Measurements from ENCODE around the gene MAIP1. TPM values are rescaled to one million over a fixed set of nuclear protein-coding genes. Genes with fewer than 3 reads are reported as not detected.
A peak's percentile ranks its signal among the peaks of the same experiment; 100 is the strongest.

Gene MAIP1
- total RNA-seq, 1 experiment from 2014 or later = 27.9 TPM

DNA sequence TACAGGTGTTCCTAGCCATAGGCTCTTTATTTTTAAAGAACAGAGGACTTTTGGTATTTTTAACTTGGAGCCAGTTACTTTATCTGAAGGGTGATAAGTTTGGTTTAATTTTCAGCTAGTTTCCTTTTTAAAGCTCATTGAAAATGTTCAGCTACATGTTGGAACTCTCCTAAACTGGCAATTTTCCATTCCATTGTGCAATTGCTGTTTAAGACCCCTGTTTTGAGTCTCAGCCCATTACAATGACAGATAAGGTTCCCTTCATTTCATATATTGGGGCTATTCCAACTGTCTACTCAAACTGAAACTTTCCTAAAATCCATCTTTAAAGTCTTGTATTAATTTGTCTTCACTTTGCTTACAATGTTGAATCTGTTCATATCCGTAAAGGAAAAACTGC, 11.6 kb downstream of the MAIP1 start:
- peaks cover 22% of the 10 kb centered on the region for H3K36me3 Mint-ChIP-seq (ENCODE audit: insufficient read depth, unreplicated experiment)
- no peaks in the 10 kb centered on the region for H3K27me3 Mint-ChIP-seq (ENCODE audit: unreplicated experiment)
- DNase-seq = no peak
- no peak overlapping the region for H3K4me3 Mint-ChIP-seq (ENCODE audit: low read depth, unreplicated experiment)
- CTCF ChIA-PET = no interaction called here
- no peak for TF ChIP-seq CTCF (IDR thresholded peaks at IDR 0.05; ENCODE audit: unreplicated experiment)
- no peaks in the 10 kb centered on the region for H3K9me3 Mint-ChIP-seq (ENCODE audit: low read depth, unreplicated experiment)
- BruUV-seq (replicated peaks) = no TSS peak
- no peaks in the 10 kb centered on the region for H3K4me1 Mint-ChIP-seq (ENCODE audit: low read depth, unreplicated experiment)
- H3K27ac Mint-ChIP-seq (ENCODE audit: unreplicated experiment) = no peak overlapping the region
- intact Hi-C loops (cut with micrococcal nuclease; ENCODE audit: unreplicated experiment) = no loop called here

- no peaks in the 10 kb centered on the region for H3K9me3 Mint-ChIP-seq (ENCODE audit: low read depth, unreplicated experiment)
- no peak overlapping the region for H3K4me3 Mint-ChIP-seq (ENCODE audit: low read depth, unreplicated experiment)
- H3K27me3 Mint-ChIP-seq (ENCODE audit: unreplicated experiment) = no peaks in the 10 kb centered on the region
- BruUV-seq (replicated peaks) = no TSS peak
- DNase-seq = no peak
- intact Hi-C loops (cut with micrococcal nuclease; ENCODE audit: unreplicated experiment) = loop anchor here (1.0 kb wide), 1 partner anchor 511 kb away; no protein-coding TSS in a partner anchor
- TF ChIP-seq CTCF (IDR thresholded peaks at IDR 0.05; ENCODE audit: unreplicated experiment) = no peak
- H3K36me3 Mint-ChIP-seq (ENCODE audit: insufficient read depth, unreplicated experiment) = peaks cover 22% of the 10 kb centered on the region
- no peak overlapping the region for H3K27ac Mint-ChIP-seq (ENCODE audit: unreplicated experiment)
- no peaks in the 10 kb centered on the region for H3K4me1 Mint-ChIP-seq (ENCODE audit: low read depth, unreplicated experiment)
- CTCF ChIA-PET = no interaction called here
Observed at GRCh38 chr2:199968126-199968525, 12.7 kb downstream of the MAIP1 start.

DNA sequence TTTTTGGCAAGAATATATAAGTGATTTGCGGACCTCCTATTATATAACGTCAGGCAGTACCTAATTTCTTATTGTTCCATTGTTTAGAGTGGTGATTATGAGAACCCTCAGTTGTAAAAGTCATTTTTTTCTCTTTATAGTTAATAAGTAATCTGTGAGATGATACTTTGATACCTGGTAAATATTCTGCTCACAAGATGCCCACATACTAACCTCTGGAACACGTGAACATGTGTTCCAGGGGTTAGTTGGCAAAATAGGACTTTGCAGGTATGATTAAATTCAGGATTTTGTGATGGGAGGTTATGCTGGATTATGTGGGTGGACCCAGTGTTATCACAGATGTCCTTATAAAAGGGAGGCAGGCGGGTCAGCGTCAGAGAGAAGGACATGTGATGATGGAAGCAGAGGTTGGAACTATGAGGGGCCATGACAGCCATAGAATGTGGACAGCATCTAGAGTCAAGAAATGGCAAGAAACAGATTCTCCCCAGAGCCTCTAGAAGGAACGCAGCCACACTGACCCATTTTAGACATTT, 16.8 kb downstream of the MAIP1 start:
- peaks cover 12% of the 10 kb centered on the region for H3K36me3 Mint-ChIP-seq (ENCODE audit: insufficient read depth, unreplicated experiment)
- no peak overlapping the region for H3K27ac Mint-ChIP-seq (ENCODE audit: unreplicated experiment)
- no peaks in the 10 kb centered on the region for H3K27me3 Mint-ChIP-seq (ENCODE audit: unreplicated experiment)
- peaks cover 5% of the 10 kb centered on the region for H3K9me3 Mint-ChIP-seq (ENCODE audit: low read depth, unreplicated experiment)
- DNase-seq = no peak
- peaks cover 32% of the 10 kb centered on the region for H3K4me1 Mint-ChIP-seq (ENCODE audit: low read depth, unreplicated experiment)
- no peak overlapping the region for H3K4me3 Mint-ChIP-seq (ENCODE audit: low read depth, unreplicated experiment)
- no TSS peak for BruUV-seq (replicated peaks)
- intact Hi-C loops (cut with micrococcal nuclease; ENCODE audit: unreplicated experiment) = loop anchor here (2.0 to 10.0 kb wide), 3 partner anchors 433 to 605 kb away; no protein-coding TSS in a partner anchor
- no peak for TF ChIP-seq CTCF (IDR thresholded peaks at IDR 0.05; ENCODE audit: unreplicated experiment)
- CTCF ChIA-PET = interaction anchor here (0.6 kb wide), 1 partner anchor 331 kb away, joined by 3 read pairs; no protein-coding TSS in a partner anchor

DNA sequence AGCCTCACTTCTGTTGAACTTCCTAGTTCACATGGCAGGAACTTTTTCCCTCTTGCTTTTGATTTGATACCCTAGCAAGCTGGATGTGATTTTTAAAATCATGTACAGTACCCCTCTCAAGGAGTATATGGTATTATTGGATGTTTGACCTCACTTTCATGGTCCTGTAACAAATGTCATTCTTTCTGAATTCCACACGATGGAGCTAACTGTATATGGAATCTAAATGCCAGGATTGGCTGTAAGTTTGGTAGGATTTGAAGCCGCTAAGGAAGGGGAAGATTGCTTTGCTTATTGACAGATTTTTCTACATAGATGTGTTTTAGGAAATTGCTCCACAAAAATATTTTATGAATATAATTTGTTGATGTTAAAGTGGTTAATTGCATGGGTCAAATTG, 18.3 kb downstream of the MAIP1 start:
- H3K9me3 Mint-ChIP-seq (ENCODE audit: low read depth, unreplicated experiment) = peaks cover 5% of the 10 kb centered on the region
- intact Hi-C loops (cut with micrococcal nuclease; ENCODE audit: unreplicated experiment) = loop anchor here (1.0 to 10.0 kb wide), 4 partner anchors 431 to 730 kb away; no protein-coding TSS in a partner anchor
- BruUV-seq (replicated peaks) = no TSS peak
- H3K27ac Mint-ChIP-seq (ENCODE audit: unreplicated experiment) = peak overlapping the region; percentile 48
- no peaks in the 10 kb centered on the region for H3K27me3 Mint-ChIP-seq (ENCODE audit: unreplicated experiment)
- no peak overlapping the region for H3K4me3 Mint-ChIP-seq (ENCODE audit: low read depth, unreplicated experiment)
- peak; percentile 53 for TF ChIP-seq CTCF (IDR thresholded peaks at IDR 0.05; ENCODE audit: unreplicated experiment)
- H3K4me1 Mint-ChIP-seq (ENCODE audit: low read depth, unreplicated experiment) = peaks cover 48% of the 10 kb centered on the region
- H3K36me3 Mint-ChIP-seq (ENCODE audit: insufficient read depth, unreplicated experiment) = peaks cover 22% of the 10 kb centered on the region
- CTCF ChIA-PET = interaction anchor here (0.6 to 1.2 kb wide), 6 partner anchors 16 to 762 kb away, joined by 3 to 5 read pairs (median 4); no protein-coding TSS in a partner anchor
- no peak for DNase-seq

Measured in Calu3 (cell line).